Osteoblast (primary cell): ENCODE results near the gene MAN1C1. TPM values are rescaled to one million over a fixed set of nuclear protein-coding genes. Genes with fewer than 3 reads are reported as not detected.

Source experiments
- DNase-seq: peaks from one replicate; pipeline ENCODE4 v3.0.0; 2011; ENCODE audit warnings: low spot score, mixed read lengths; ENCODE audit not compliant: insufficient read length; ENCODE audit errors: missing footprints
- H2AFZ ChIP-seq: 2 replicates; pipeline ENCODE4 v1.6.0; 2011; ENCODE audit warnings: mild to moderate bottlenecking, low read length
- H3K27ac ChIP-seq: 2 replicates; pipeline ENCODE4 v1.5.1; 2011; ENCODE audit warnings: mild to moderate bottlenecking, low read depth, low read length, moderate library complexity
- H3K27me3 ChIP-seq: 2 replicates; pipeline ENCODE4 v1.6.0; 2012; ENCODE audit warnings: mild to moderate bottlenecking, control low read depth, inconsistent platforms, low read length, moderate library complexity; ENCODE audit not compliant: insufficient read depth
- H3K36me3 ChIP-seq: 2 replicates; pipeline ENCODE4 v1.5.1; 2011; ENCODE audit warnings: mild to moderate bottlenecking, low read length, control low read depth, moderate library complexity; ENCODE audit not compliant: insufficient read depth
- H3K4me1 ChIP-seq: 2 replicates; pipeline ENCODE4 v1.5.1; 2011; ENCODE audit warnings: mild to moderate bottlenecking, low read length, control low read depth, moderate library complexity; ENCODE audit not compliant: insufficient read depth
- H3K4me2 ChIP-seq: 2 replicates; pipeline ENCODE4 v1.6.0; 2011; ENCODE audit warnings: mild to moderate bottlenecking, low read length; ENCODE audit not compliant: insufficient read depth
- H3K4me3 ChIP-seq: fragments of 200-600 bp; sonication (generic); 3 replicates; pipeline ENCODE4 v1.5.1; 2012; ENCODE audit warnings: mild to moderate bottlenecking, low read length, inconsistent platforms; ENCODE audit not compliant: insufficient read depth
- H3K79me2 ChIP-seq: 2 replicates; pipeline ENCODE4 v1.6.0; 2012; ENCODE audit warnings: mild to moderate bottlenecking, low read length, control low read depth, inconsistent platforms; ENCODE audit not compliant: insufficient read depth
- H3K9me3 ChIP-seq: 2 replicates; pipeline ENCODE4 v1.5.1; 2011; ENCODE audit warnings: low read depth, low read length, control low read depth
- H4K20me1 ChIP-seq: 2 replicates; pipeline ENCODE4 v1.6.0; 2012; ENCODE audit warnings: mild to moderate bottlenecking, low read length, control low read depth; ENCODE audit not compliant: insufficient read depth
- total RNA-seq: library from RNA; depleted of rRNA; stranded (reverse); fragments of >200 nt; gene quantifications from 2 replicates; pipeline ENCODE4 v1.2.3, GENCODE V29; 2012
- TF ChIP-seq, protein P1 (sequence below): IDR thresholded peaks from 2 replicates; pipeline ENCODE4 v1.5.1; 2011; ENCODE audit warnings: mild to moderate bottlenecking, low read depth, low read length, moderate library complexity; ENCODE audit errors: extremely low read depth

The MAN1C1 gene
- total RNA-seq, 1 donor, result 16.3 TPM

DNA sequence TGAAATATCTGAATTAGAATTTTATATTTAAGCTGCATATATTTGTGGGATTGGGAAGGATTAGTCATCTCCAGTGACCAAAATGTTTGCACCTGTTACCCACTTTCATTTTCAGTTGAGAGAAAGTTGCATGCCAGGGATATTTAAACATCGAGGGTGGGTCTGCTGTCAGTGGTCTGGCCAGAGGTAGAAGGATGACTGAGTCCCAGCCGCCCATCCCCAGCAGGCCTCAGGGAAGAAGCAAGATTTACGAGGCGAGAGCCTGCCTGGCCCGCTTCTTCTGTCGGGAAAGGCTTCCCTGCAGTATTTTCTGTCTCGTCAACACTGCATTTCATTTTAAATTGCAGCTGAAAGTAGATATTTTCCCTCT lies 1.4 kb upstream of the MAN1C1 start:
- H3K4me1 ChIP-seq, result peaks cover 10% of the 10 kb centered on the region
- no peak overlapping the region for H2AFZ ChIP-seq
- DNase-seq, result no peak
- TF ChIP-seq, protein P1, sequence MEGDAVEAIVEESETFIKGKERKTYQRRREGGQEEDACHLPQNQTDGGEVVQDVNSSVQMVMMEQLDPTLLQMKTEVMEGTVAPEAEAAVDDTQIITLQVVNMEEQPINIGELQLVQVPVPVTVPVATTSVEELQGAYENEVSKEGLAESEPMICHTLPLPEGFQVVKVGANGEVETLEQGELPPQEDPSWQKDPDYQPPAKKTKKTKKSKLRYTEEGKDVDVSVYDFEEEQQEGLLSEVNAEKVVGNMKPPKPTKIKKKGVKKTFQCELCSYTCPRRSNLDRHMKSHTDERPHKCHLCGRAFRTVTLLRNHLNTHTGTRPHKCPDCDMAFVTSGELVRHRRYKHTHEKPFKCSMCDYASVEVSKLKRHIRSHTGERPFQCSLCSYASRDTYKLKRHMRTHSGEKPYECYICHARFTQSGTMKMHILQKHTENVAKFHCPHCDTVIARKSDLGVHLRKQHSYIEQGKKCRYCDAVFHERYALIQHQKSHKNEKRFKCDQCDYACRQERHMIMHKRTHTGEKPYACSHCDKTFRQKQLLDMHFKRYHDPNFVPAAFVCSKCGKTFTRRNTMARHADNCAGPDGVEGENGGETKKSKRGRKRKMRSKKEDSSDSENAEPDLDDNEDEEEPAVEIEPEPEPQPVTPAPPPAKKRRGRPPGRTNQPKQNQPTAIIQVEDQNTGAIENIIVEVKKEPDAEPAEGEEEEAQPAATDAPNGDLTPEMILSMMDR, result no peak
- no peak overlapping the region for H3K4me2 ChIP-seq
- no peaks in the 10 kb centered on the region for H3K79me2 ChIP-seq
- no peak overlapping the region for H3K27ac ChIP-seq
- no peak overlapping the region for H3K4me3 ChIP-seq
- peaks cover 65% of the 10 kb centered on the region for H3K27me3 ChIP-seq
- H3K9me3 ChIP-seq, result no peaks in the 10 kb centered on the region
- no peaks in the 10 kb centered on the region for H3K36me3 ChIP-seq
- no peaks in the 10 kb centered on the region for H4K20me1 ChIP-seq

DNA sequence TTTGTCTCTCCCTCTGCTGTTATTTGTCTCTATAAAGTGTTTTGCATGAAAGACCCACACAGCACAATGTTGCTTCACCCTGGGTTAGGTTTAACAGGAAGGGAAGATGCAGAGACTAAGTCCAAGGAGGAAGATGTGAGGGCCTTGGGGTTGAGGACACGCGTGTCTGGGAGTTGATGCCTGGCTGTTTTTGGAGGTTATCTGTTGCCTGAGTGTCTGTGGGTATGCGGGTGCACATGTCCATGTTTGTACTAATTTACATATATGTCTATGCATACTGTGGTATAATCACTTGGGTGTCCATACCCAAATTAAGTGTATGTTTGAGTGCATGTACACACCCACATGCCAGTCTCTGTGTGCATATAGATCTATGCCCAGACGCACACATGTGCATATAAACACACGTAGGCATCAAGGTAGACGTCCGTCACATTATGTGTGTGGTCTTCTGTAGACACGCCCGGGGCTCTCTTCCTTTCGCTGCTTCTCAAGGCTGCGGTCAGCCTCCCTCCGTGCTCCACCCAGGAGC lies 962 bp upstream of the MAN1C1 start:
- H3K4me2 ChIP-seq, result peak overlapping the region; percentile 78
- no peaks in the 10 kb centered on the region for H3K36me3 ChIP-seq
- no peak overlapping the region for H3K27ac ChIP-seq
- H3K9me3 ChIP-seq, result no peaks in the 10 kb centered on the region
- H3K27me3 ChIP-seq, result peaks cover 63% of the 10 kb centered on the region
- H4K20me1 ChIP-seq, result no peaks in the 10 kb centered on the region
- DNase-seq, result no peak
- H3K79me2 ChIP-seq, result no peaks in the 10 kb centered on the region
- peak overlapping the region; percentile 88 for H2AFZ ChIP-seq
- TF ChIP-seq, protein P1, result no peak
- H3K4me3 ChIP-seq, result peak overlapping the region; percentile 72
- H3K4me1 ChIP-seq, result peaks cover 10% of the 10 kb centered on the region

DNA sequence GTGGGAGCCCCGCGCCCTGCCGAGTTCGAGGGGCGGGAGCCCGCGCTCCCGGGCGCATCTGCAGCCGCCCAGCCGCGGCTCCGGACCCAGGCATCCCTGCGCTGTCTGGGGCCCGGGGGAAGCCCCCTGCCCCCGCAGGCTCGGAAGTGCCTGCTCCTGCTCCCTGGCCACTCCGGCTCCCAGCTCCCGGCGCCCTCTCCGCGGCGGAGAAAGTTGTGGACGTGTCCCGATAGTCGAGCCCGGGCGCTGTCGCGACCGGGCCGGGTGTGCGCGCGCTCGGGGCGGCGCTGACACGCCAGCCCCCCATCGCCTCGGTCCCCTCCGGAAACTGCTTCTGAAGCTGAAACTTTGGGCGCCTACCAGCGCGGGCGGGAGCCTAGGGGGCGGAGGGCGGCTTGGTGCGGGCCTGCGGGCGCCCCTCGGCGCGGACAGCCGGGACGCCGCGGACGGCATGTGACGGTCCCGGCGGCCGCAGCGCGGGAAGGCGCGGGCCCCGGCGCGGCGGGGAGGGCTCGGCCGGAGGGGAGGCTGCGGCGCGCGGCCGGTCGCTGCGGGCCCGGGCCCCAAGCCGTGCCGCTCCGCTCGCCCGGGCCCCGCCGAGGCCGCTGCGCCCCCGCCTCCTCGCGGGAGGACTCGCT lies 515 bp downstream of the MAN1C1 start:
- H3K27ac ChIP-seq, result no peak overlapping the region

More for the DNA sequence above, 515 bp downstream of the MAN1C1 start:
- peaks cover 10% of the 10 kb centered on the region for H3K4me1 ChIP-seq
- H4K20me1 ChIP-seq, result no peaks in the 10 kb centered on the region
- TF ChIP-seq, protein P1, result no peak
- H3K79me2 ChIP-seq, result no peaks in the 10 kb centered on the region
- peak; percentile 83 for DNase-seq
- no peaks in the 10 kb centered on the region for H3K9me3 ChIP-seq
- H3K36me3 ChIP-seq, result no peaks in the 10 kb centered on the region
- H3K4me2 ChIP-seq, result peak overlapping the region; percentile 81
- peaks cover 63% of the 10 kb centered on the region for H3K27me3 ChIP-seq
- H3K4me3 ChIP-seq, result peak overlapping the region; percentile 72
- peak overlapping the region; percentile 41 for H2AFZ ChIP-seq
